Breast epithelium (tissue), 3 donors: ENCODE measurements around the gene SF1.

Source experiments
- CTCF ChIP-seq, 3 donors: fragments of 450-650 bp; IDR thresholded peaks; one replicate each; pipeline ENCODE4 v1.5.1; 2016 to 2017; ENCODE audit warnings: antibody characterized with exemption in 3 of 3, mild to moderate bottlenecking in 3 of 3, moderate library complexity in 3 of 3
- POLR2A ChIP-seq: fragments of 450-650 bp; IDR thresholded peaks from one replicate; pipeline ENCODE4 v1.6.1; 2016; ENCODE audit warnings: antibody characterized with exemption, mild to moderate bottlenecking, moderate library complexity
- POLR2AphosphoS5 ChIP-seq, 3 donors: sonication (generic); formaldehyde crosslinking; IDR thresholded peaks; one replicate each; pipeline ENCODE4 v1.6.1; 2017; ENCODE audit warnings: antibody characterized with exemption in 3 of 3

- TF ChIP-seq CTCF (IDR thresholded peaks at IDR 0.05) (no peak), POLR2AphosphoS5 (IDR thresholded peaks at IDR 0.05) (no peak), POLR2A (no peak)
These were observed 54.2 kb downstream of the SF1 start for GRCh38 chr11:64723907-64724862.
